ENCODE results near the gene SCUBE1.

GRCh38 chr22:43270949-43271348 is 72.2 kb downstream of the SCUBE1 start:
- TF ChIP-seq, protein P1, sequence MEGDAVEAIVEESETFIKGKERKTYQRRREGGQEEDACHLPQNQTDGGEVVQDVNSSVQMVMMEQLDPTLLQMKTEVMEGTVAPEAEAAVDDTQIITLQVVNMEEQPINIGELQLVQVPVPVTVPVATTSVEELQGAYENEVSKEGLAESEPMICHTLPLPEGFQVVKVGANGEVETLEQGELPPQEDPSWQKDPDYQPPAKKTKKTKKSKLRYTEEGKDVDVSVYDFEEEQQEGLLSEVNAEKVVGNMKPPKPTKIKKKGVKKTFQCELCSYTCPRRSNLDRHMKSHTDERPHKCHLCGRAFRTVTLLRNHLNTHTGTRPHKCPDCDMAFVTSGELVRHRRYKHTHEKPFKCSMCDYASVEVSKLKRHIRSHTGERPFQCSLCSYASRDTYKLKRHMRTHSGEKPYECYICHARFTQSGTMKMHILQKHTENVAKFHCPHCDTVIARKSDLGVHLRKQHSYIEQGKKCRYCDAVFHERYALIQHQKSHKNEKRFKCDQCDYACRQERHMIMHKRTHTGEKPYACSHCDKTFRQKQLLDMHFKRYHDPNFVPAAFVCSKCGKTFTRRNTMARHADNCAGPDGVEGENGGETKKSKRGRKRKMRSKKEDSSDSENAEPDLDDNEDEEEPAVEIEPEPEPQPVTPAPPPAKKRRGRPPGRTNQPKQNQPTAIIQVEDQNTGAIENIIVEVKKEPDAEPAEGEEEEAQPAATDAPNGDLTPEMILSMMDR (conservative IDR thresholded peaks at IDR 0.05; ENCODE audit: low read length) = no peak
- no peak for TF ChIP-seq EZH2phosphoT487 (IDR thresholded peaks at IDR 0.05; ENCODE audit: borderline replicate concordance)

Data from Loucy (cell line).